CD4-positive, alpha-beta T cell treated with Interferon gamma for 1 hour (primary cell): Measurements from ENCODE around the gene TOP2A.
"Not testable (repeated sequence)": the region's sequence is repeated elsewhere in the genome, so short reads cannot be mapped to it uniquely, and the experiment has no call there.

Source experiments
- DNase-seq: peaks from one replicate; pipeline ENCODE4 v3.0.0-alpha.2; 2020

TOP2A gene

GRCh38 chr17:40373324-40373723 is 44.4 kb downstream of the TOP2A start:
- no peak for DNase-seq

GRCh38 chr17:40372644-40373043 is 45.1 kb downstream of the TOP2A start:
- DNase-seq = not testable (repeated sequence)

GRCh38 chr17:40372031-40372430 is 45.7 kb downstream of the TOP2A start:
- DNase-seq = no peak

- no peak for DNase-seq
Measured at GRCh38 chr17:40371261-40371929, 46.3 kb downstream of the TOP2A start.

GRCh38 chr17:40369923-40370322 is 47.8 kb downstream of the TOP2A start:
- DNase-seq = no peak

- not testable (repeated sequence) for DNase-seq
Measured at GRCh38 chr17:40367728-40368127, 50.0 kb downstream of the TOP2A start.

- no peak for DNase-seq
Measured at GRCh38 chr17:40366861-40367518, 50.7 kb downstream of the TOP2A start.

GRCh38 chr17:40366076-40366860 is 51.4 kb downstream of the TOP2A start:
- DNase-seq = no peak

- no peak for DNase-seq
Measured at GRCh38 chr17:40364906-40365305, 52.8 kb downstream of the TOP2A start.

- no peak for DNase-seq
Measured at GRCh38 chr17:40364121-40364861, 53.4 kb downstream of the TOP2A start, which contains the start of gene GJD3. TSS of gene GJD3 (minus strand) at chr17:40364737. CDS start at chr17:40363815, 922 bp downstream.

- no peak for DNase-seq
Measured at GRCh38 chr17:40363111-40363827, 54.4 kb downstream of the TOP2A start.

GRCh38 chr17:40362696-40363110 is 55.0 kb downstream of the TOP2A start:
- DNase-seq = peak; percentile 75

- DNase-seq = no peak
Measured at GRCh38 chr17:40361925-40362695, 55.6 kb downstream of the TOP2A start.

GRCh38 chr17:40361063-40361924 is 56.4 kb downstream of the TOP2A start:
- no peak for DNase-seq

- no peak for DNase-seq
Measured at GRCh38 chr17:40360091-40360490, 57.6 kb downstream of the TOP2A start.

GRCh38 chr17:40358323-40359038 is 59.2 kb downstream of the TOP2A start:
- DNase-seq = peak; percentile 83

GRCh38 chr17:40356990-40357881 is 60.5 kb downstream of the TOP2A start:
- DNase-seq = no peak
